Hematopoietic multipotent progenitor cell (in vitro differentiated cells): ENCODE measurements around the gene ADSS1. TPM values are rescaled to one million over a fixed set of nuclear protein-coding genes. Genes with fewer than 3 reads are reported as not detected.

Experiments
- DNase-seq, 3 donors: peaks; one replicate each; pipeline ENCODE4 v3.0.0-alpha.2; 2011 to 2015; ENCODE audit warnings: low read depth in 2 of 3, low spot score in 2 of 3
- total RNA-seq: library from RNA; depleted of rRNA; stranded (reverse); fragments of >200 nt; gene quantifications from one replicate; pipeline ENCODE4 v1.2.3, GENCODE V29; 2012

The ADSS1 gene
- total RNA-seq, 1 donor = 3.8 TPM

- DNase-seq = no peak
These were observed 5.8 kb downstream of the ADSS1 start for GRCh38 chr14:104729835-104730181.

GRCh38 chr14:104730487-104730886 is 6.5 kb downstream of the ADSS1 start:
- DNase-seq = no peak

GRCh38 chr14:104731320-104732294 is 7.6 kb downstream of the ADSS1 start:
- DNase-seq = peak in 2 of 3 donors; percentile 29 to 40

GRCh38 chr14:104732355-104732804 is 8.4 kb downstream of the ADSS1 start:
- no peak for DNase-seq

- DNase-seq = no peak
These were observed 9.1 kb downstream of the ADSS1 start for GRCh38 chr14:104732931-104733681.

- no peak for DNase-seq
These were observed 10.1 kb downstream of the ADSS1 start for GRCh38 chr14:104734051-104734587.

GRCh38 chr14:104734601-104734990 is 10.6 kb downstream of the ADSS1 start:
- DNase-seq = no peak

- no peak for DNase-seq
These were observed 11.2 kb downstream of the ADSS1 start for GRCh38 chr14:104734991-104735779.

GRCh38 chr14:104735830-104736642 is 12.0 kb downstream of the ADSS1 start:
- no peak for DNase-seq

- DNase-seq = no peak
These were observed 14.5 kb downstream of the ADSS1 start for GRCh38 chr14:104738375-104739019.

- DNase-seq = no peak
These were observed 15.0 kb downstream of the ADSS1 start for GRCh38 chr14:104739026-104739425.

- no peak for DNase-seq
These were observed 15.8 kb downstream of the ADSS1 start for GRCh38 chr14:104739546-104740516.

- no peak for DNase-seq
These were observed 17.2 kb downstream of the ADSS1 start for GRCh38 chr14:104741108-104741802.

GRCh38 chr14:104741803-104742251 is 17.8 kb downstream of the ADSS1 start:
- no peak for DNase-seq

GRCh38 chr14:104742586-104743455 is 18.8 kb downstream of the ADSS1 start:
- no peak for DNase-seq
